HG03095 (cell line): Measurements from ENCODE around the gene SPATA20.

ENCODE experiments used
- ATAC-seq: cut with Tn5 transposase; IDR thresholded peaks from one replicate; pipeline ENCODE4 v1.9.1; 2021; ENCODE audit warnings: moderate library complexity; ENCODE audit not compliant: unreplicated experiment

The SPATA20 gene

DNA sequence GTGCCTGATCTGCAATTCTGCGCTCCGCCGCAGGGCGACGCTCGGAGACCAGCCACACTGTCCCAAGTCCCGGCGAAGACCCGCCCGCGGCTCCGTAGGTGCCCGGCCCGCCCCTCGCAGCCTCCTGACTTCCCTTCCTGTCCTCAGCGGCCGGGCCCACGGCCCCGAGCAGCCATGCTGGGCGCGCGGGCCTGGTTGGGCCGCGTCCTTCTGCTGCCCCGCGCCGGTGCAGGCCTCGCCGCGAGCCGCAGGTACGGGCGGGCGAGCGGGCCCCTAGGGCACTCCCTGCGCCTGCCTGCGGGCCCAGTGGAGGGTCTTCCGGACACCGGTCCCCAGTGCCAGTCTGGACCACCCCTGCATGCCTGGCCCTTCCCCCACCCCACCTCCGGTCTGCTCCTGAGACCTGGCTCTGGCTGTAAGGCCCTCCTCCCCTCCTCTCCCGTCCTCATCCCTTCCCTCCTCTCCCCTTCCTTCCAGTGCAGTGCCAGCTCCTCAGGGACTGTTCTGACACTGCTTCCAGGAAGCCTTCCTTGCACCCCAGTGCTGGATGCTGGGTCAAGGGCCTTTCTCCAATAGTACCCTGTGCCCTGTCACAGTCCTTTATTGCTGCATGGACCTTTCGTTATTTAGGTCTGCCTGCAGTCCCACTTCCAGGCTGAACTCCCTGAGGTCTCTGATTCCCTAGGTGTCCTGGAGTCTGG, at the start of gene SPATA20:
SPATA20 (plus strand) TSS at position 140 of the 701 bp plus-strand sequence; CDS start at position 175, 35 bp downstream.
- ATAC-seq, result peak; percentile 71

DNA sequence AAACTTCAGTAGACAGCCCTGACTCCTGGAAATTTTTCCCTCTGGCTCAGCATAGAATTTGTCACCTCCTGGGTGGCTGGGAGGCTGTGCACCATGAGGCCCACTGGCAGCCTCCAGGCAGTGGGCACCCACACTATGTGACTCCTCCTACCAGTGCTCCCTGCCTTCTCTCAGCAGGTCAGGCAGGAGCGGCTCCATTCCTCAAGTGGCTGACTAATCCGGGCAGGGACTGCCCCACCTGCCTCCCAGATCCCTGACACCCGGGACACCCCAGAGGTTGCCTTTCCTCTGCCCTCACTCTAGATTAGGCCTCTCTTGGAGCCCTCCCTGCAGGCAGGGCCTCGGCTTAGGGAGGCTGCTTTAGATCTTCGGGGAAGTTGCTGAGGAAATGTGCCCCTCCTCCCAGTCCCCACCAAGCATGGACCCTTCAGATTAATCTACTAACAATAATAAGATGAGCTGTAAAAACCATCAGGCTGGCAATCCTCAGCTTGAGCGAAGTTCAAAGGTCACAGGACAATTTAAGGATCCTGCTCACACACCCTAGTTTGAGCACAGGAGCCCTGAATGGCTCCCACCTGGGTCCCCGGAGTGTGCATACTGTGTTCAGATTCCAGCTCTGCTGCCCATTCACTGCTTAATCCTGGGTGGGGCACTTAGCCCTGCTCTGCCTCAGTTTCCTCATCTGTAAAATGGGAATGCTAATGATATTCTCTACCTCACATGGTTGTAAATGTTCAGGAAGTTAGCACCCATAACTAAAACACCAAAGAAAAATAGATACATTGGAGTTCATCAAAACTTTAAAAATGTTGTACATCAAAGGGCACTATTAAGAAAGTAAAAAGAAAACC, 48.7 kb upstream of the SPATA20 start:
- no peak for ATAC-seq

DNA sequence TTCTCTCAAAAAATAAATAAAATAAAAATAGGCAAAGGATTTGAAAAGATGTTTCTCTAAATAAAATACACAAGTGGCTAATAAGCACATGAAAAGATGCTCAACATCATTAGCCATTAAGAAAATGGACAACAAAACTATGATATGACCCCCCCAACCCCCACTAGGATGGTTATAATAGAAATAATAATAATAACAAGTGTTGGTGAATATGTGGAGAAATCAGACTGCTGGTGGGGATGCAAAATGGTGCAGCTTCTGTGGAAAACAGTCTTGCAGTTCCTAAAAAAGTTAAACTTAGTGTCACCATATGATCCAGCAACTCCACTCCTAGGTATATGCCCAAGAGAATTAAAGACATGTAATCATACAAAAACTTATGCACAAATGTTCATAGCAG, 47.7 kb upstream of the SPATA20 start:
- ATAC-seq, result no peak

DNA sequence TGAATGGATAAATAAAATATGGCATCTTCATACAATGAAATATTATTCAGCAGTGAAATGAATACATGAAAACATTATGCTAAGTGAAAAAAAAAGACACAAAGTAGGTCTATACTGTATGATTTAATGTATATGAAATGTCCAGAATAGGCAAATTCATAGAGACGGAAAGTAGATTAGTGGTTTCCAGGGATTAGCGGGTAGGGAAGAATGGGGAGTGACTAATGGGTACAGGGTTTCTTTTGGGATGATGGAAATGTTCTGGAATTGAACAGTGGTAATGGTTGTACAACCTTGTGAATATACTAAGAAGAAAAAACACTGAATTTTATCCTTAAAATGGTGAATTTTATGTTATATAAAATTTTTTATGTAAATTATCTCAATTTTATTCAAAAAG, 47.3 kb upstream of the SPATA20 start:
- no peak for ATAC-seq

DNA sequence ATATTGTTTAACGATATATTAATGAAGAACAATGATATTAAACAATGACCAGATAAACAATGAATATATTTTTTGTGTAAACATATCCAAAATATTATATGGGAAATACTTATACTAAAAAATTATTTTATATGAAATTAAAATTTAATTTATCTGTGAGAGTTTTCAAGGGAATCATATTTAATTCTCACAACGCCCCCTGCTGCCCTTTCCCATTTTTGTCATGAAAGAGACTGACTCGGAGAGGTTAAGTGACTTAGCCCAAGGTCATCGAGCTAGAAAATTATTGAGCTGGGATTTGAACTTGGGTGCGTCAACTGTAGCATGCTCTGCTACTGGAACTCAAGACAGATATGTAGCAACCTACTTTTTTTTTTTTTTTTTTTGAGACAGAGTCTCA, 45.9 kb upstream of the SPATA20 start:
- ATAC-seq, result no peak

DNA sequence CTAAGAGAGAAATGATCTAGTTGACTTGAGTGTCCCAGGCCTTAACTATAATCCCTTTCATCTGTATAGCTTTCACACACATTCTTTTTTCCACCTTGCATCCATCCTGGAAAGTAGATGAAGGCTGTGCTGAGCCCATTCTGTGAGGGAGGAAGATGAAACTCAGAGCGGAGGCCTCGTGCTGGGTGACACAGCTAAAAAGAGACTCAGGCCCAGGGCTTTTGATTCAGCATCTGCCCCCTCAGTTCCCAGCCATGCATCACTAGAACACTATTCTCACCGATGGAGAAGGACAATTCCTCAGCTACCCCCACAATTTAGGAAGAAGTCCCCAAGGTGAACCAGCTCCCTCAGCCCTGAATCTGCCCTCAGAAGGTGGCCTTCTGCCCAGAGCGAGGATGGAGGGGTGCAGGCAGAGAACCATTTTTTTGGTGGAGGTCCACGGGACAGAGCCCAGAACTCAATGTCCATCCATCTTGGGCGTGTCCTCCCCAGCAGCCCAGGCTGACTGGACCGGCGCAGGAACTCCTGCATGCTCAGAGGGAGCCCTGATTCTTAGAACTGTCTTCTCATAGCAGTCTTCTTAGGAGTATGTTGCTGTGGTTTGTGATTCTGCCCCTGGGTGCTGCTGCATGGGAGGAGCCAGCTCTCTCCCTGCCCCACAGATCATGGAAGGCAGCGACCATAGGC, 44.5 kb upstream of the SPATA20 start:
- no peak for ATAC-seq

DNA sequence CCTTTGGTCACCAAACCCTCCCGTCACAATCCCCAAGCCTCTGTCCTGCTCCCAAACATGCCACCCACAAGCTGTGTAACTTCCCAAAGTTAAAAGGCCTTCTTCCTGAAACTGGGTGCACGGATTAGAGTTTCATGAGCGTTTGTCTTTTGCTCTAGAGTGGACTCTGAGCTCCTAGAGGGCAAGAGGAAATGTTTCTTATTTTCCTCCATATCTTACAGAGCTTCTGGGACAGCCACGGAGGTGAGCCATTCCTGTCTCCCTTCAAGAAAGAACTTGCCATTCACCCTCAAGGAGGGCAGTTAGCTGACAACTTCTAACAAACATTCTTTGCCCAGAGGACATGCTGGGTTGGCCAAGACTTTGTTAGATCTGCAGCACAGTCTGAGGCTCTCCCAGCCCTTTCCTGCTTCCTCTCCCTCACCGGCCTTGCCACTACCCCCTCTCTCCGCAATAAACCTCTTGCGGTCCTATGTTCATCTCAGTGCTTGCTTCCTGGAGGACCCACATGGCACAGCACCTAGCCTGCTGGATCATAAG, 41.3 kb upstream of the SPATA20 start:
- ATAC-seq, result no peak

DNA sequence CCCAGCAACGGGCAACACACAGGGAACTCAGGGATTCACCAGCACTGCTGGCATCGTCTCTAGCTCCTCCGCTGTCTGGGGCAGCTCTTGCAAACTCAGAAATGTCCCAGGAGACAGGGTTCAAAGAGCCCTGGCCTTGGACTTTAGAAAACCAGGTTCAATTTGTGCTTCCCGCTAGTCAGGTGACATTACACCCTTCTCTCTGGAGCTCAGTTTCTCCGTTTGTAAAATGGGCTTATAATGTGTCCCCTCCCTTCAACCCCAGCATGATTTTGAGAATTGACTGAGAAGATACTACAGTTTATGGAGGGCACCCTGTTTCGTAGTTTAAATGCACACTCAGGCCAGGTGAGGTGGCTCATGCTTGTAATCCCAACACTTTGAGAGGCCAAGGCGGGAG, 40.7 kb upstream of the SPATA20 start:
- no peak for ATAC-seq

DNA sequence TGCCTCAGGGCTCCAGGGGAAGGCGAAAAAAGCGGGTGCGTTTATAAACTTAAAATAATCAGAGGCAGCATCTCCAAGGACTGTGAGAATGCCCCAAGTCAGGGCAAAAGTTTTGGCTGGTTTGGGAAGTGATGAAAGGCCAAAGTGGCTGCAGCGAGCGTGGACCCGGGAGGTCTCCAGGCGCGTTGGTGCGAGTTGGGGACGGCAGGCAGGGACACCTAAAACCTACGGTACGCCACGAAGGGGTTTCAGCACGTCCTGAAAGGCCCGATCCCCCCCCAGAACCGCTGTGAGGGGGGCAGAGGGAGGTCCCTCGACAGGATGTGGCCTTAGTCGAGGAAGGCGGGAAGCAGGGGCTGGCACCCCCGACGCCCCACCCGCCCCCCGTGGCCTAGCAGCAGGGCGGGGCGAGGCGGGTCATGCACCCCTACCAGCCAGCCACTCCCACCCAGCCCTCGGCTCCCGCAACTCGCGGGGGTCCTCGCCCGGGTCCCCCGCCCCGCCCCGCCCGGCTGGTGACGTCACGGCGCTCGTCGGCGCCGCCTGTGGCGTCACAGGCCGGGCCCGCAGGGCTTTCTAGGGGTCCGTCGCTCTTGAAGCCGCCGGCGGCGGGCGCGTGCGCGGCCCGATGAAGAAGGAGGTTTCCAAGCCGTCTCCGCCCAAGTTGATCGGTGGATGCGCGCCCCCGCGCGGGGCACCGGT, 39.0 kb upstream of the SPATA20 start, which contains the start of gene MYCBPAP:
MYCBPAP (plus strand) TSS at position 569 of the 702 bp plus-strand sequence. CDS start 236 bp downstream, outside the sequence.
- ATAC-seq, result no peak

DNA sequence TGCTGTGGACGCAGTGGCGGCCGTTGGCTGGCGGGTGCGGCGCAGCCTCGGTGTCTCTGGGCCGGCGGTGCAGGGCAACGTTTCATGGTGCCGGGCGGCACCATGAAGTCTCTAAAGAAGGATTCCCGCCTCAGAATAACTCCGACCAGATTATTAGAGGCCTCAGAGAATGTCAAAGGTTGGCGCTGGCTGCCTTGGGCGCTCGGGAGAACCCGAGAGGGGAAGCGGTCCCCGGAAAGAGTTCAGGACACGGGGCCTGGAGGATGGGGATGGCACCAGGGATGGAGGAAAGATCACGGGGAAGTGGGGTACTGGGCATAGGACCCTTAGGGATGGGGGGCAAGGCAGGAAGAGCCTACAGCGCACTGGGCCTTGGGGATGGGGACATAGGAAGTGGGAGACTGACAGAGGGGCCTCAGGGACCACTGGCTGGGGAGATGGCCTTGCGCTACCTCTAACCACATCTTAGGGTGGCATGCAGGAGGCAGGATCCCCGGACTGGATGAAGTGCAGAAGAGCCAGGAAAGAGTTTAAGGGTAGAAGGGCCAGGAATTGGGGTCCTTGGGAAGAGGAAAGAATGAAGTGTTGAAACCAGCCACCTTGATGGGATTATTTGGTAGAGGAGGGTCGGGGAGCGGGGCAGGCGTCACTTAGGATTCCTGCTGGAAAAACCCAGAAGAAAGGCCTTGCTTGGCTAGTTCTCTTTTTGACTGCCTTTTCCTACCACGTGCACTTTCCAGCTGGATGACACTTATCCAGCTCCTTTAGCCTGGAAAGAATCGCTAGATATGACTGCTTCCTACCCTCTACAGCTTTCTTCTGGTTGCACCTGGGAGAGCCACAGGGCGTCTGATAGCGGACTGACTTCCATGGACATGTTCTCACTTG, 38.2 kb upstream of the SPATA20 start:
- ATAC-seq, result no peak

DNA sequence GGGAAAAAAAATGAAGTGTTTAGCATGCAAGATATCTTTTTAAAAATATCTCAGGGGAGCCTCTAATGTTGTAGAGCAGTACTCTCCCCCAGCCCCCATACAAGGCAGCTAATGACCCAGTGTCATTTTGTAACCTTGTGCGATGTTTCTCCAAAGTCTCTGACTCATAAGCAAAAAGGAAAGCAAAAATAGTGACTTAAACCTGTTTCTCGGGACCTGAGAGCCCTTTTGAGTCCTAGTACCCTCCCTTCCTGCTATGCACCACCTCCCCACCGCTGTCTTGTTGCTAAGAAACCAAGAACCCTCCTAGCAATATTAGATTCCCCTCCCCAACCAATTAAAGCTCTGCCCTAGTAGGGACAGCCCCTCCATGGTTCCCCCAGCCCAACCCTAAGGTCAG, 35.9 kb upstream of the SPATA20 start:
- ATAC-seq, result peak; percentile 76

DNA sequence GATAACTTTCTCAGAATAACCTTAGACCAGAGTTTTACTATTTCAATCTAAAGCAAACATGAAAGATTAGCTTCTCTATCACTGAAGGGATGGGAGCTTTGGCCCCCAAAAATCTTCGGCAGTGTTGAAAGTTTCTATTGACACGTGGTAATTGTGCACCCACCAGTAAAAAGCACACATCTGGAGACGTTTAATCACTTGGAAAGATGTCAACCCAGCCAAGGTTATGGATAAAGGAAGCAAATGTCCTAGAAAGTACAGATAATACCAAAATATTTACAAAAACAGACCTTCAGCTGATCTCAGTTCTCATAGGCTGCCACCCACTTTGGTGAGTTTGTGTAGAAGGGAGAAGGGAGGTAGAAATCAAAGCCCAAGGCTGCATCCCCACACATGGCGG, 33.5 kb upstream of the SPATA20 start:
- ATAC-seq, result no peak

DNA sequence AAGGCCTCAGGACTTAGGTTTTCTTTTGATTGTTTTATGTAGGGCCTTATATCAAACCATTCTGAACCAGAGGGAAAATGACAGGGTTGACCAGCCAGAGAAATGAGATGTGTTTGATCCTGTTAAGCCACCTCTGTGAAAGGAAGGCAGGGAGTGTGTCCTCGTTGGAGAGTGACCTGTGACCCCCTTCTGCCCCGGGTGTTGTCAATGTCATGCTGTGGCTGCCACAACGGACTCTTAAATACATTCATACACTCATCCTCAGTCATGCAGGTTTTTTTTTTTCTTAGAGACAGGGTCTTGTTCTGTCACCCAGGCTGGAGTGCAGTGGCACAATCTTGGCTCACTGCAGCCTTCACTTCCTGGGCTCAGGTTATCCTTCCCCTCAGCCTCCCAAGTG, 32.6 kb upstream of the SPATA20 start:
- no peak for ATAC-seq

DNA sequence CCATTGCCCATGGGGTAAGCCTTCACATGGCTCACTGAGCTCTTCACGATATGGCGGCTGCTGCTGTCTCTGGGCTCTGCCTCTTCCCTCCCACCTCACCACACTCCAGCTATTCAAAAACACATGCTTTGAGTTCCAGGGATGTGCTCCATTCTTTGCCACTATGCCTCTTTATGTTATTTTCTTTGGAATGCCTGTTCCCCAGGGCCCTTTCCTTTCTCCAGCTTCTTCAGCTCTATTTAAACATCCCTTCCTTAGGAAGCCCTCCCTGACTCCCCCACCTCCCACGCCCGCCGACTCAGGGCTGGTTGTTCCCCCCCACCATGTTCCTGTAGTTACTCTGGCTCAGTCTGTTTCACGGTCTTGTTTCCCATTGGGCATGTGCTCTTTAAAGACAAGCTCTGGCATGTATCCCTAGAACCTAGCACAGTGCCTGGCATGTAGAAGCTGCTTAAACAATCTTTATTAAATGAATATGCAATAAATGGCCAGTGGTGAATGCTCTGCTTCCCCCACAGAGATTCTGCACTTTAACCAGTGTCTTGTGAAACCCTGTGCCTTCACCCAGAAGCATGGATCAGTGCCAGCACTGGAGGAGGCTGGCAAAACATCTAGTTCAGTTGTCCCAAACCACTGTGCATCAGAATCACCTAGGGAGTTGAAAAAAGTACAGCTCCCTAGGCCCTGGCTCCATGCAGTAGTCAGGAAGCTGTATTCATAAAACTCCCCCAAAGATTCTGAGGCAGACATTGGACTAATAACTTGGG, 31.9 kb upstream of the SPATA20 start:
- ATAC-seq, result no peak

DNA sequence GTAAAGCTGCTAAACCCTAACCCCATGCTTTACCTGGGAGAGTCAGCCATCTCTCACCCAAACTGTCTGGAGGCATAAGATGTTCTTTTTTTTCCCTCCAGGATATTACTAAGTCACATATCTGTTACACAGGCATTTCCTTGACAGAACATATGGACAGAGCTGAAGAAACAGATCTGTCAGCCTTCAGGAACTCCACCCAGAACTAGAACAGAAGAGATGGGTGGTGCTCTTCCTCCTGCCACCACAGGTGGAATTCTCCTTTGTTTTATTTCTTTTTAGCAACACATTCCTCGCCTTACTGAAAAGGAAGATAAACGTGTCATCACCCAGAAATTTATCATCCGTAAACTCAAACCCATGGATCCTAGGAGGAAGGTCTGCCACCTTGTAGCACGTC, 30.0 kb upstream of the SPATA20 start:
- ATAC-seq, result no peak

DNA sequence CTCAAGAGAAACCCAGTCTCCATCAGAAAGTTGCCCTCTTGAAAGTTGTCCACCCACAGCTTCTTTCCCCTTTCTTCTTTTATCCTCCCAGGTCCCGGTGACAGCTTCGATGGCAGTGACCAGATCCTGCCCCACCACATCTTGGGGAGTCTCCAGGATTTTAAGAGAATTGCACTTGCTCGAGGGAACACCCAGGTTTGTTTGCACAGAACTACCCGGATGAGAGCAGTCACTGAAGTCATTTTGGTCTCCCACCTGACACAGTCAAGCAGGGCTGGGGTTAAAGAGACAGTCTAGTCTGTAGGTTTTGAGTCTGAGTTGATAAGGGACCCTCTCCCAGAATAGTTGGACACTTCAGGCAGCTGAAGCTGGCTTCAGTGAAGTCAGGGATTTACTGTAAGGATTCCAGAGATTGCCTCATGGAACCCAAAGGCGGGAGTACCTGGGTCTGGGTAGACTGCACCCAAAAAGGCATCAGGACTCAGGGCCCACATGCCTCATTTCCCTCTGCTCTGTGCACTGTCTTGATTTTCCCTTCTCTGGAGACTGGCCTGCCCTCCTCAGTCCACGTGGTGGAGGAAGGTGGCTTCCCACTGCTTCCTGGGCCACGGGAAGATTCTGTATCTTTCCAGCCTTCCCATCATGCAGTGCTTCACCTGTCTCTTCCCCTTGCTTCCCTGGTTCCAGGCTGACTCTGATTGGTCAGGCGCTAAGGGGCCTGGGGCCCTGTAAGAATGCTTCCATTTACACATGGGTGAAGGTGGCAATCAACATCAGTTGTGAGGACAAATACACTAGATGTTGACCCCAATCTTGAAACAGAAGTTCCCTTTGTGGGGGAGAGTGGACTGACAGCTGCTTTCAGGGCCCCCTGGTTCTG, 29.2 kb upstream of the SPATA20 start:
- ATAC-seq, result no peak

DNA sequence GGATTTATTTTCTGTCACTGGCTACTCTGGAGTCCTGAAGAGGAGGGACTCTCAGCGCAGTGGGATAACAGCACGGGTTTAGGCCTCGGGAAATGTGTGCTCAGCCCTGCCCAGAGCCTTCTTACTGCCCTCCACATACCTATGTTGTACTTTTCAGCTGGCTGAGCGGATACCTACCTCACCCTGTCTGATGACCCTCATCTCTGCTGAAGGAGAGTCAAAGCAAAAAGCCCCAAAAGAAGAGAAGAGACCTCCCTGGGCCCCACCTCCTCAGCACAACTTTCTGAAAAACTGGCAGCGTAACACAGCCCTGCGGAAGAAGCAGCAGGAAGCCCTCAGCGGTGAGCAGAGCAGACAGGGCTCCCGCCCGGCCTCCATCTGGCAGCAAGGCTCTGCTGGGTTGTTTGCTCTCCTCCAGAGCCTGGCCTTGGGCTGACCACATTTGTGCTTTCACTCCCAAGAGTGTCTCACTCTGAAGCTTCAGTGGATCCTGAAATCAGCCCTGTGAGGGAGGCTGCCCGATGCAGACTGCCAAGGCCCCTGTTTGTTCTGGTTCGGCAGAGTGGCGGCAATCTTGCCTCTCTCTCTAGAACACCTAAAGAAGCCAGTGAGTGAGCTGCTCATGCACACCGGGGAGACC, 28.5 kb upstream of the SPATA20 start:
- ATAC-seq, result no peak
